Measurements from ENCODE around the gene CD200R1L. TPM values are rescaled to one million over a fixed set of nuclear protein-coding genes. Genes with fewer than 3 reads are reported as not detected.

CD200R1L gene
- total and polyA plus RNA-seq, 2 of the 4 experiments (the other 2 are of a cell fraction): not detected

DNA sequence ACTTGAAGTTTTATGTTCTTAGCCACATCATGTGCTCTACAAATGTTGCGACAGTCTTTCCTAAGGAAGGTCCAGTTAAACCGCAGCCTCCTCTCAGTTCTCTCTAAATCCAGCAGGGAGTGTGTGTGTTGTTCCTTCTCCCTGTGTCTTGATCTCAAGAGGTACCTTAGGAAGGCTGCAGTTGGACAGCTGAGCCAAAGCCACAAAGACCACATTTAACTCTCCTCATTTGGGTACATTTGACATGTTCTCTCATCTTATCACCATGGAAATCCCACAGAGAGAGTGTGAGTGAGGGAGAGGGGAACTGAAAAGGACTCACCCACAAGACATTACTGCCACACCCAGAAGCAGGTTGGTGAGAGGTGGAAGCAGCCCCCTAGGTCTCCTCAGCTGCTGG is 79.5 kb downstream of the CD200R1L start:
- Histone ChIP-seq H3K14ac (replicated peaks; ENCODE audit: low read depth, low read length) (peak overlapping the region; percentile 70; the same call in 1 of the 2 replicates), H3K4me3 (ENCODE audit: insufficient read depth, low read depth, low read length) (no peak overlapping the region), H3K23ac (ENCODE audit: low read depth, low read length) (peak overlapping the region; percentile 10), H3K18ac (ENCODE audit: low read depth, low read length) (peak overlapping the region; percentile 69), H3K56ac (ENCODE audit: extremely low read depth, insufficient read depth, low read length) (no peak overlapping the region), H3K27me3 (ENCODE audit: control insufficient read depth, insufficient read depth, low read length) (no peaks in the 10 kb centered on the region), H3K9ac (ENCODE audit: low read depth, low read length) (no peak overlapping the region; the same call in 1 of the 2 replicates), H3K79me1 (ENCODE audit: low read depth in 1 of 2, low read length in 2 of 2) (no peaks in the 10 kb centered on the region), H3K9me3 (ENCODE audit: control insufficient read depth, insufficient read depth, low read length) (no peaks in the 10 kb centered on the region), H2AK9ac (replicated peaks; ENCODE audit: low read depth, low read length, poor library complexity) (peak overlapping the region; percentile 39), H3K4me1 (ENCODE audit: control insufficient read depth, insufficient read depth, low read length) (peaks cover 10% of the 10 kb centered on the region), H2BK5ac (ENCODE audit: low read depth, low read length, poor library complexity, severe bottlenecking) (peak overlapping the region; percentile 43), H4K91ac (ENCODE audit: insufficient read depth, low read depth, low read length) (peak overlapping the region; percentile 9; the same call in 1 of the 2 replicates), H2AFZ (replicated peaks; ENCODE audit: low read length, poor library complexity) (peak overlapping the region; percentile 53), H2BK15ac (ENCODE audit: low read depth, low read length) (peak overlapping the region; percentile 56; the same call in 1 of the 3 replicates), H4K5ac (ENCODE audit: low read depth, low read length) (peak overlapping the region; percentile 18), H3K4ac (ENCODE audit: low read depth, low read length) (peak overlapping the region; percentile 28), H4K8ac (ENCODE audit: low read depth in 2 of 2, low read length in 2 of 2) (peak overlapping the region in 1 of 2 experiments; percentile 35; a peak in 1 of 4 replicates), H4K20me1 (ENCODE audit: insufficient read depth, low read length) (no peaks in the 10 kb centered on the region), H2BK20ac (ENCODE audit: low read depth, low read length) (peak overlapping the region; percentile 32), H3K36me3 (ENCODE audit: control insufficient read depth, insufficient read depth, low read length) (no peaks in the 10 kb centered on the region), H3K4me2 (ENCODE audit: low read depth, low read length) (no peak overlapping the region), H3K27ac (ENCODE audit: insufficient read depth, low read length) (peak overlapping the region; percentile 22; the same call in 1 of the 2 replicates), H2AK5ac (ENCODE audit: low read depth, low read length) (peak overlapping the region; percentile 59), H3K9me1 (ENCODE audit: insufficient read depth, low read length) (peaks cover 6% of the 10 kb centered on the region; the same call in 1 of the 2 replicates), H2BK120ac (ENCODE audit: low read depth, low read length) (peak overlapping the region; percentile 57; the same call in 1 of the 2 replicates)
- no TSS peak for BruUV-seq (replicated peaks)
- intact Hi-C loops (cut with micrococcal nuclease): no loop called here
- ATAC-seq (ENCODE audit: low read depth) (no peak), DNase-seq (no peak)
- peak; percentile 36; the same call in 1 of the 2 replicates for TF ChIP-seq CEBPB (IDR thresholded peaks at IDR 0.05; ENCODE audit: low read depth, low read length)
- no peak for TF ChIP-seq RCOR1 (IDR thresholded peaks at IDR 0.05; ENCODE audit: insufficient replicate concordance, low read length)
- ChIA-PET CTCF (interaction anchor here (0.6 to 1.1 kb wide), 2 partner anchors 9 to 17 kb away, joined by 3 to 4 read pairs; no protein-coding TSS in a partner anchor), POLR2A (ENCODE audit: unreplicated experiment) (no interaction called here)
- WGBS, 2 experiments (ENCODE audit: extremely low coverage in 2 of 2, insufficient read length in 1 of 2): no CpG with 5 or more reads among the region's 2 CpGs
- dilution Hi-C loops (cut with HindIII; ENCODE audit: low sequenced_read_pairs, unreplicated experiment): no loop called here
- in situ Hi-C loops (cut with MboI; ENCODE audit: low sequenced_read_pairs): no loop called here

Other genes starting within 250 kb of the CD200R1L start
- 387 and 406 TPM in 2 replicates for gene CCDC80, start 205.7 kb downstream of the CD200R1L start, total RNA-seq (2012; rRNA removed)
- gene CCDC80, start 205.7 kb downstream of the CD200R1L start, polyA plus RNA-seq (2012; rRNA removed): 356 and 418 TPM in 2 replicates
- gene CD200R1, start 128.2 kb upstream of the CD200R1L start, total RNA-seq (2012; rRNA removed): under 0.01 TPM in 2 replicates
- gene CD200R1, start 128.2 kb upstream of the CD200R1L start, polyA plus RNA-seq (2012; rRNA removed): 0.05 TPM in 1 of 2 replicates, not detected in the other
- gene GTPBP8, start 144.1 kb upstream of the CD200R1L start, total RNA-seq (2012; rRNA removed): 15.4 and 19.4 TPM in 2 replicates
- 23.9 and 29.9 TPM in 2 replicates for gene GTPBP8, start 144.1 kb upstream of the CD200R1L start, polyA plus RNA-seq (2012; rRNA removed)